Stimulated activated CD8-positive, alpha-beta memory T cell treated with anti-CD3 and anti-CD28 coated beads, Interleukin-7, amount 100 ng/mL, for 1 hour (primary cell): Measurements from ENCODE around the gene DCTN2.

Experiments used
- DNase-seq, 2 donors: peaks; one replicate each; pipeline ENCODE4 v3.0.0-alpha.2; 2020; ENCODE audit warnings: low read depth in 2 of 2

Gene DCTN2

DNA sequence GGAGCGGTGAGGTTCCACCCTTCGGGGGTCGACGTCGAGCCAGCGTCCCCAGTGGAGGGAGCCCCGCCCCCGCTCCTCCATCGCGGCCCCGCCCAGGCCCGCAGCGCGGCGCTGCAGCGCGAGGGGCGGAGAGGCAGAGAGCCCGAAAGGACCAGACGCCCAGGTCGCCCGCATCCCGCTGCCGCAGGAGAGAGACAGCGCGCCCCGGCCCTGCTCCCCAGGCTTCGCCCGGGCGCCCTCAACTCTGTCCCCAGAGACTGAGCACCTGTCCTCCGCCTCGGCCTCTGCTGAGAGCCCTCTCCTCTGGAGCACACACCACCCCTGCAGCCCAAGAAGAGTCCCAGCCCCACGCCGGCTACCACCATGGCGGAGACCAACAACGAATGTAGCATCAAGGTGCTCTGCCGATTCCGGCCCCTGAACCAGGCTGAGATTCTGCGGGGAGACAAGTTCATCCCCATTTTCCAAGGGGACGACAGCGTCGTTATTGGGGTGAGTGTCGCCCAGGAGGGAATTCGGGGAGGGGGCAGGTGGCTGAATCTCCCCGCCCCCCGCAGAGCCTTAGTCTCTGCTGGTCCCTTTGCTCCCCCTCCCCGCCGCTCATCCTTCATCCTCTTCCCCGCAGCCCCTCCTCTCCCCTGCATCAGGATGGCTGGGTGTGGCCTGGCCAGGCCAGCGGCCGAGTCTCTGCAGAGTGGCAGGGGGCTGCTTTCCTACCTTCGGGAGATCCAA is 3.1 kb upstream of the DCTN2 start, which contains the start of gene KIF5A:
KIF5A (plus strand) TSS at position 136 of the 732 bp plus-strand sequence; CDS start at position 364, 228 bp downstream.
- peak in 1 of 2 donors; percentile 26 for DNase-seq

GRCh38 chr12:57549203-57549908 is 2.4 kb upstream of the DCTN2 start:
- DNase-seq: no peak

DNA sequence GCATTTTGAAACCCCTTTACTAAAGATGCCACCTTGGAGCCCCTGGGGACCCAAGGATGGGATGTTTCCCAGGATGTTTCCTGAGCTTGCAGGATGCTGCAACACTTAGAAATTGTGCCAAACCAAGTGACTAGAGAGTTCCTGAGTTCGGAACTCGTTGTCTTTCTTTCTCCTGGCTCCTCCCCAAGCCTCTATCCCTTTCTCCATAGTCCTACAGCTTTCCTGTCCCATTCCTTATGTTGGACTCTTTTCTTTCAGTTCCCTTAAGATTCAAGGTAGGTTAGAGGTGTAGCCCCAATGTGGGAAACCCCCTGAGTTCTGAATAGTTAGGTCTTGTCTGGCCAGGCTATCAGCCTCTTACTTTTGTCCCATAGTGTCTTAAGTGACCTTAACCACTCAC is 1.5 kb upstream of the DCTN2 start:
- no peak for DNase-seq

DNA sequence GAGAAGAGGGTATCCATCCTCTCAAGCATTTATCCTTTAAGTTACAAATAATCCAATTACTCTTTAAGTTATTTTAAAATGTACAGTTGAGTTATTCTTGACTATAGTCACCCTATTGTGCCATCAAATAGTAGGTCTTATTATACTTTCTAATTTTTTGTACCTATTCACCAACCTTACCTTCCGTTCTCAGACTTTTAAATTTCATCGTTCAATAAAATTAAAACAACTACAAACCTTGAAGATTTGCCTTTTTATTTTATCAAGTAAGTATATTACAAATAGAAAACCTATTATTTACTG is 972 bp upstream of the DCTN2 start:
- DNase-seq: no peak

DNA sequence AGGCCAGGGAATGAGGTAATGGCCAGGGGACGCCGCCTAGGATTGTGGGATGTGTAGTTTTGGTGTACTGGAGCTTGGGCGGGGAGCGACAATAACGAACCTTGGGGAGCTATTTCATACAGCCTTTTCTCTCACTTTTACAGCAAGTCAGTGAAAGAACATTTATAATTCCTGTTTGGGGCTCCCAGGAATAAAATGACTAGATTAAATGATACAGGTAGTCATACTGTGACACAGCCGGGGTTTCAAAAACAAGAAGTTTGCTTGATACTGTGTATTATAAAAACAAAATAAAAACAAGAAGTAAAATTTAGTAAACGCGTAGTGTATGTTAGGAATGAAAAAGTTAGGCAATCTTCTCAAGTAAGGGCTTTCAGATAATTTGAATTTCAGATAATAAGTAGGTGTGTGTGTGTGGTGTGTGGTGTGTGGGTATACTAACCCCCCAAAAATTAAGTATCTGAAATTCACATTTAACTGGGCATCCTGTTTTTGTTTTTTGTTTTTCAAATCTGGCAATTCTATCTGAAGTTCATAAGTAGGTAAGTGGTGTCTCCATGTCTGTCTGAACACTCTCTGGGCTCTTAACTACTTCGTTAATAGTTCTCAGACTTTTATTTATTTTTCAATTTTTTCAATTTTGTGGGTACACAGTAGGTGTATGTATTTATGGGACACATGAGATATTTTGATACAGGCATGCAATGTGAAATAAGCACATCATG is 458 bp upstream of the DCTN2 start:
- DNase-seq: no peak

DNA sequence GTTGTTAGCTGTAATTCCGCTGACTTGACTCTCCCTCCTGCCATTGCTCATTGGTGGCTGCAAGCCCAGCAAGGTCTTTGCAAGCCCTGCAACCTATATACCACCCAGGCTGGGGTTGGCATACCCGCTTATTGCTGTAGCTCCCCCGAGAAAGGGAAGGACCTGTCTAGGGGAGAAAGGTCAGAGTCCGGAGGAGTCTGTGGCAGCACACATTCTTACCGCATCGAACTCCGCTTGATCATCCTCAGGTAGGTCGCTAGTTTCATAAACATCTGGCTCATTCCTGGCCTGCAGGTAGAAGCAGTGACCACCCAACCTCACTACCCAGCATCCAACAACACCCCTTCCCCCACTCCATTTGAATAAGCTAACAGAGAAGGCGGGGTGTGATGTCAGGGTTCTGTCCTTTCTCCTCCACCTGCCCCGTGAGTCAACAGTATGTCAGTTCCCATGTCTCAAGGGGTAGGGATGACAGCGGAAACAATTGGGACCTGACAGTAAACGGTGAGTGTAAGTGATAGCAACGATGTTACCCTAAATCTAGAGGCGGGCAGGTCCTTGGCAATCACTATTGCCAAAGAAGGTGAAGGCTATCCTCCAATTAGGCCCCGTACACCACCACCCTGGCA is 1.1 kb downstream of the DCTN2 start:
- DNase-seq: no peak

DNA sequence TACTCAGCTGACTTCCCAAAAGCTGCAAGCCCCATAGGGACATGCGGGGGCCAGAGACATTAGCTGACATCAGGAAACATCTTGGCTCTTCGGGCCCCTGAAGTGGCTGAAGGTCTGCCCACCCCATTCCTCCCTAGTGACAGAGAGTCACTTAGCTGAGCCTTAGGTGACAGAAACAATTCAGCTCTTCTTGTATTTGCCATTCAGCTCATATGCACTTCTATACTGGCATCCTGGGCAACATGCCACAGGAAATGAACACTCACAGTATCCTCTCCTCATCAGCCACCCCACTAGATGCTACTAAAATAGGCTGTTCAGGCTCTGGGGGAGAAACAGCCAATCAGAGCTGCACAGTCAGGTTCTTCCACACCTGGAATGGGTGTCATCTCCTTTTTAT is 3.4 kb downstream of the DCTN2 start:
- DNase-seq: no peak

GRCh38 chr12:57541717-57542116 is 5.3 kb downstream of the DCTN2 start:
- no peak for DNase-seq

DNA sequence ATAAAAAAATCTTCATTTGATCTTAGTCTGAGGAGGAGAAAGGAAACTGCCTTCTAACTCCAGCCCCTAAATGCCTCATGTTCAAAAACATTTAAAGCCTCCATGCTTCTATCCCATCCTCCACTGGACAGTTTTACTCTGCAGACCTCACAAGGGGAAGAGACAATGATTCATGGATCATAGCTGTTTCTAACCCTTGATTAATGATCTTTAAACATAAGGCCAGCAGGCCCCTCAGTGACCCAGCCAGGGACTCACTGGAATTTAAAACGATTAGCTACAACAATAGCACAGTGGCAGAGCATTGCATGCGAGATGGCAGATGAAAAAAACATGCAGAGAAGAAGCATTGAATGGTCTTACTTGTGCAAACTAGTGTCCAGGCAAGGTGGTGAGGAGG is 6.0 kb downstream of the DCTN2 start:
- no peak for DNase-seq

DNA sequence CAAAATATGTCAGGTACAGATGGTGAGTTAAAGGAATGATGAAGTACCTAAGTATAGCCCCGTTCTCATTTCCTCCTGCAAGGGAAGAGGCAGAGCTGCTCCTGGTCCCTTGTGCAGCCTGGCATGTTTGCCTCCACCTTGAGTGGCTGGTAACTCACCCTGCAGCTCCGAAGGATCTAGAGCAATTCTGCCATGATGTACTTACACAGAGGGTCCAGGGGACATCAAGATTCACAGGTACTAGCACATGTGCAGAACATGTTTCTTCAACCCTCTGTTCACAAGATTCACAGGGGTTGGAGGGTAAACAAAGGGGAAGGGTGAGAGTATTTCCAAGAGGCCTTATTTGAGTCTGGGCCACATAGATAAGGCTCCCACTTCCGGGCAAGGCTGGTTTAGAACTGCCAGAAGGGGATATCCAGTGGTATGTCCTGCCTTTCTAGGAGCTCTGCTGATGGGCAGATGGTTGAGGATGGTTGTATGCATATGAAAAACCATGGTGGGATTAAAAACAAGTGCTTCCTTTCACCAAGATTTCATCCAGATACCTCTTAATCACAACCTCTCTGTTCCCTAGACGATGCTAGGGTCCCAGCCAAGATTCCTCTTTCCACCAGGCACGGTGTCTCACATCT is 7.7 kb downstream of the DCTN2 start:
- no peak for DNase-seq

GRCh38 chr12:57536597-57536942 is 10.4 kb downstream of the DCTN2 start:
- no peak for DNase-seq

DNA sequence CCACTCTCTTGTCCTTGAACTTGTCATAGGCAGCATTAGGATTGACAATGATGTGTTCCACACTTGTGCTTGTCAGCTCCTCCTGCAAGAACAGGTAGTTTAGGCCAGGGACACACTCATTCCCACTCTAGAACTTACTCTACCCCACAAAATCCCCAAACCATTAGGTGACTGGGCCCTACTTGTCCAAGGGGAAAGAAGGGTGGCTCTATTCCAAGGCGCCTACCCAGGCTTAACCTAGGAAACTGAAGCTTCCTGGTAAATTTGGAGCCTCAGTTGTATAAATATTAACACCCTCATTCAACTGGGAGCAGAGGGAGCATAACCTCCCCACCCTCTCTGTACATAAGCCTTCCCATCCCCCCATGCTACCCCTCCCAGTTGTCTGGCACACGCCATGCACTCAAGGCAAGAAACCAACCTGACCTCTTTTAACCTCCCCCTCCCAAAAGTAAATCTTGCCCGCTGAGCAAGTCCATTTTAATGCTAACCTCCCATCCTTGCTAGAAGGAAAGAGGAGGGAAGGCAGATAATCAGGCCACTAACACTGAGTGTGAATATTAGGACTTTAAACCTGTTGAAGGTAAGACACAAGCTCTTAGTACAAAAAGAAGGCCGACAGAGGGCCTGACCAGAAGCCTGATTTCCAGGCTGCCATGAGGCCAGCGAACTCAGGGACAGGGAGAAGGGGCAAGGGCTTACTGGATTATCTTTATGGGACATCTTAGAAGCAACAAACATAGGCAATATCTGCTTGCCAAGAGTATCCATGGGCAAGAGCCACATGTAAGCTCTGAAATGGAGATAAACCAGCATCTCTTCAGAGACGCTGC is 11.0 kb downstream of the DCTN2 start:
- no peak for DNase-seq

DNA sequence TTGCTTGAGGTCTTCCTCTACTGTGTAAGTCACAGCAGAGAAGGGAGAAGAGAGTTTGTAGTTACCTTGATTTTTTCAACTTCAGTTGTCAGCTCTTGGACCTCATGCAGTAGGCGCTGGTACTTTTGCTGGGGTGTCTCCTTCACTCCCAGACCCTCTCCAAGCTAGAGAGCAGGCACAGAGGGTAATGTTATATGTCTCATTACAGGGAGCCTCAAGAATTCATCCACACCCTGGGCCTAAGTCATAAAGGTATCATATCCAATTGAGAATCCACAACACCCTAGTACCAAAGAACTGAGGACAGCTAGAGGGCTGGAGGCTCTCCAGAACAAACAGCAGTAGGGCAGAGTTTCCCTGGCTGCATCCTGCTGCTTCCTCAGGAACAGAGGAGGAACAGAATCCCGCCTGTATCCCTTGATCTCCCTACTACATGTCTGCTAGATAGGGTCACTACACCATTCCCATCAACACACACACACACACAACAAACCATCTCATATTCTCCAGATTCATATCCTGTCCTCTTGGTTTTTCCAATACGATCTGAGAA is 11.9 kb downstream of the DCTN2 start:
- no peak for DNase-seq

DNA sequence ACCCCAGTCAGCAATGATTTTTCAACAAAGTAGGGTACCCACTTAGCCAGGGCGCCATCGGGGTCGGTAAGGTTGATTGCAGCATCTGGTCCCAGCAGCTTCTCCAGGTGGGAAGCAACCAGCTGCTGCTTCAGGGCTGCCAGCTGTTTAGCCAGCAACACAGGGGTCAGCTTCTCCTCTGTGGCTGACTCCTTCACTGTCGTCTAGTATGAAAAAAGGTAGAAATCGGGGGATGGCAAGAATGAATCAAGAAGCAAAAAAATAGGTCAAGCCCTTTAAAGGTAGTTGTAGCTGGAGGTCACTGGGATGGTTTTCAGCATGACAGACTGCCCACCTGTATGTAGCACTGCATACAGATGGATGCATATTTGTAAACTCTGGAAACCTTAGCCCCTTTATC is 12.7 kb downstream of the DCTN2 start:
- no peak for DNase-seq

DNA sequence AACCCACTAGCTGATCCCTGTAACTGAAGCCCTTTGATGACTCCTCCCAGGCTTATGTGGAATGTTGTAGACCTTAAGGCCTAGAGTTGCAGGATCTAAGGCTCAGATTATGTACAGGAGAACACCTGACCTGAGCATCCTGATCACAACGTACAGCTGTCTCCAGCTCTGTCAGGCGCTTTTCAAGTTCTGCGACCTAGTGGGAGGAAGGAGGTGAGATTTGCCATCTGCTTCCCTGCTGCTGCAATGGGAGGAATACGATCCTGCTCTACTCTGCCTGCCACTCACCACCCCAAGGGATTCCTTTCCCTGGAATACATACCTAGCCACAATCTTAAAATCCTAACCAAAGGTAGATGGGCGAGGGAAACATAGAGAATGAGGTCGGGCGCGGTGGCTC is 13.9 kb downstream of the DCTN2 start:
- DNase-seq: no peak

DNA sequence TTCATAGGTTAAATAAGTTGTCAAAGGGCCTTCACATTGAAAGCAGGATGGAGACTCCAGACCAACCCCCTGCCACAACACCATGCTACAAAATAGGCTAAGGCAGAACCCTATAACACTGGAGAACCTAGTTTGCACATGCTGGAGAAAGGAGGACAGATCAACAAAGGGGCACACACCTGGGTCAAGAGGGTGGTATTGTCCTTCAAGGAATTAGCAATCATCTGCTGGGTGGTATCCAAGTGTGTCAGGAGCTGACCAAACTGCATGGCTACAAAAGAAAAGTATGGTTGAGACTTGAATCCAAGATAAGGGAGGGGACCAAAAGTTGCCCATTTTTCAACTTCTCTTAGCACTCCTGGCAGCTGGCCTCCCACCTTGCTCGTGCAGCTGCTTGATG is 15.2 kb downstream of the DCTN2 start:
- DNase-seq: no peak

- no peak for DNase-seq
Measured at GRCh38 chr12:57530396-57531142, 16.4 kb downstream of the DCTN2 start.

DNA sequence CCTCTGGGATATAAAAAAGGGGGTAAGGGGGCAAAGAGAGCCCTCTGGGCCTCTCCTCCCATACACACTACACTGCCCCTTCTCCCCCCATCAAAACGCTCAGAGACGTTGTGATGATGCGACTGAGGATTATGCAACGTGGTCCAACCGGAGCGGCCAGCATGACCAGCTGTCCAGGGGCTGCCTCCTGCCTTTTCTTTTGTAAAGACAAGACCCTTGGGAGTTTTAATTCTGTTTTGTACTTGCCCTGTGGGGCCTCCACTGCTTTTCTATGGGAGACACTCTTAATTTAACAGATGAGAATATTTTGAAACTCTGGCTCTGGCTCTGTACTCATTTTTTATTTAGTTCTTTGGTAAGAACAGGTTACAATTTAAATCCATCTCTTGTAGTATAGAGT is 17.2 kb downstream of the DCTN2 start:
- no peak for DNase-seq

- DNase-seq: no peak
Measured at GRCh38 chr12:57528831-57529555, 18.0 kb downstream of the DCTN2 start.

GRCh38 chr12:57528176-57528575 is 18.8 kb downstream of the DCTN2 start:
- no peak for DNase-seq
